ENCODE measurements around the gene RAPGEF3.

The RAPGEF3 gene

GRCh38 chr12:47790676-47791350, 32.1 kb upstream of the RAPGEF3 start:
- DNase-seq (ENCODE audit: low read depth) = no peak

DNA sequence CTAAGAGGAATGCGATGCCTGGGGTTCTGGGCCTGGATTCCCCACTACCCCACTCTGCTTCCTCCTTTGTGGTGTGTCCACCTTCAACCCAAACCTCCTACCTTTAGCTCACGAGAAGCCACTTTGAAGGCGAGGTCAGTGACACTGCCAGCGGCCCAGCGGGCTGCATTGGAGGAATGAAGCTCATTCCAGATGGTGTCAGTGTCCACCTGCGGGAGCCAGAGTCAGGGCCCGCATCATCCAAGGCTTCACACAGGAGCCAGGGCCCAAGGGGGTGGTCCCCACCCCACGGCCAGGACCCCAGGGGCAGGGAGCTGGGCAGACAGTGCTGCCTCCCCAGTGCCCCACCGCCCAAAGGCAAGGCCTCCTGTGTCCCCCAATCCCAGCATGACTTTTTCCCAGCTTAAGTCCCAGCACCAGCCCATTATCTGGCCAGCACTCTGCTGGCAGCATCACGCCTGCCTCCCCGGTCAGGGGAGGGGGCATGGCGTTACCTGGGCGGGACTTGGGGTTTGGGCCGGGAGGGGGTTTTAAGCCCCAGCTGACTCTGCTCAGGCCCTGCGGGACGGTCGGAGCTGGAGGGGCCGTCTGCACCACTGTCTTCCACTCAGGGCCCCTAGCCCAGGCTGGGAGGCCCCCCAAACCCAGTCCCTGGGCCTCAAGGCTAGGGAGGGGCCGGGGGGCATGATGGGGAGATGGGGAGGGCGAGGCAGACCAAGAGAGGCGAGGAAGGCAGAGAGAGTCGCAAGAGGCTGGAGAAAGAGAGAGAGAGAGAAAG, 31.2 kb upstream of the RAPGEF3 start:
- no peak for DNase-seq (ENCODE audit: low read depth)

- DNase-seq (ENCODE audit: low read depth) = no peak
These were observed 30.5 kb upstream of the RAPGEF3 start for GRCh38 chr12:47789141-47789540.

GRCh38 chr12:47787596-47788319, 29.1 kb upstream of the RAPGEF3 start:
- DNase-seq (ENCODE audit: low read depth) = no peak

GRCh38 chr12:47786662-47787280, 28.1 kb upstream of the RAPGEF3 start:
- no peak for DNase-seq (ENCODE audit: low read depth)

- DNase-seq (ENCODE audit: low read depth) = no peak
These were observed 27.4 kb upstream of the RAPGEF3 start for GRCh38 chr12:47785887-47786661.

- no peak for DNase-seq (ENCODE audit: low read depth)
These were observed 26.6 kb upstream of the RAPGEF3 start for GRCh38 chr12:47785036-47785886.

GRCh38 chr12:47783821-47784819, 25.4 kb upstream of the RAPGEF3 start:
- no peak for DNase-seq (ENCODE audit: low read depth)

DNA sequence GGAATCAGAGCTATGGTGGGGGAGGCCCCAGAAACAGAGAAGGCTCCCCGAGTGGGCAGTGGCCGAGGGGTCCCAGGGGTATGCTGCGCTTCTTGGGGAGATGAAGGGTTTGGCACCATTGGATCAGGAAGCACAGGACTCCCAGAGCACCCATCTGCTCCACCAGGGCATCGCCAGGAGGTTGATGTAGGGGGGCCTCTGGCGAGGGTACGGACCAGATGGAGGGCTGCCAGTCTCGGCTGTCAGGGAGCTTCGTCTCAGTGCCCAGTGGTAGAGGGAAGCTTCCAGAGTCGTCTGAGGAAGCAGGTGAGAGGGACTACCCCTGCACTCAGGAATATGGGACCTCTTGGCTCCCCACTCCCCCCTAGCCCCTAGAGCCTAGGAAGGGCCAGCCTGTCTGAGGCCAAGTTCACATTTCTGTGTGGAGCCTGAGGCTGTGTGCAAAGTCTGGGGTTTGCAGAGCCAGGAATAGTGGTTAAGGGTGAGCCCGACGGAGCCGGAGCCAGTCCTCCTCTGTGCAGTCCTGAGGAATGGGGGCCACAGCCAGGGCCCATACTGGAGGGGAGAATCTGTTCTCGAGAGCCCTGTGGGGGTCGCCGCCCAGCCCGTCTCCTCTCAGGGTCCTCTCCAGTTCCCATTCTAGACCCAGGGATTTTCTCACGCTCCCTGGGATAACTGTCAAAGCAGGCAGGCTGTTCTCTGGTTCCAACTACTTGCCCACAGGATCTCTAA, 24.5 kb upstream of the RAPGEF3 start:
- DNase-seq (ENCODE audit: low read depth) = no peak

DNA sequence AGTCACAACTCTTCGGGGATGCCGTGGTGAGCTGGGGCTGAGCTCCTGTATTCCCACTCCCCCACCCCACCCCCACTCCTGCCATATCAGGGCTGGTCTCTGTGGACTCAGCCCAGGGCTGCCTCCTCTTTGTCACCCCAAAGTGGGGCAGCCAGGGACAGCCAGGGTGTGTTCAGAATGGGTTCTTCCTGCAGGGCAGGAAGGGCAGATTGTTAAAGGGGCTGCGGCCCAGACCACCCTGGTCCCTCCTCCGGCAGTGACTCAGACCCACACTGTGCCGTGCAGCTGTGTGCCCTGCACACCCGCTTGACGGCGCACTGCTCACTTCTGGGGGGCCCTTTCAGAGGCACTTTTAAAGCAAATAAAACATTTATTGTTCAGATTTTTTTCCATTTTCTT, 23.7 kb upstream of the RAPGEF3 start:
- no peak for DNase-seq (ENCODE audit: low read depth)

DNA sequence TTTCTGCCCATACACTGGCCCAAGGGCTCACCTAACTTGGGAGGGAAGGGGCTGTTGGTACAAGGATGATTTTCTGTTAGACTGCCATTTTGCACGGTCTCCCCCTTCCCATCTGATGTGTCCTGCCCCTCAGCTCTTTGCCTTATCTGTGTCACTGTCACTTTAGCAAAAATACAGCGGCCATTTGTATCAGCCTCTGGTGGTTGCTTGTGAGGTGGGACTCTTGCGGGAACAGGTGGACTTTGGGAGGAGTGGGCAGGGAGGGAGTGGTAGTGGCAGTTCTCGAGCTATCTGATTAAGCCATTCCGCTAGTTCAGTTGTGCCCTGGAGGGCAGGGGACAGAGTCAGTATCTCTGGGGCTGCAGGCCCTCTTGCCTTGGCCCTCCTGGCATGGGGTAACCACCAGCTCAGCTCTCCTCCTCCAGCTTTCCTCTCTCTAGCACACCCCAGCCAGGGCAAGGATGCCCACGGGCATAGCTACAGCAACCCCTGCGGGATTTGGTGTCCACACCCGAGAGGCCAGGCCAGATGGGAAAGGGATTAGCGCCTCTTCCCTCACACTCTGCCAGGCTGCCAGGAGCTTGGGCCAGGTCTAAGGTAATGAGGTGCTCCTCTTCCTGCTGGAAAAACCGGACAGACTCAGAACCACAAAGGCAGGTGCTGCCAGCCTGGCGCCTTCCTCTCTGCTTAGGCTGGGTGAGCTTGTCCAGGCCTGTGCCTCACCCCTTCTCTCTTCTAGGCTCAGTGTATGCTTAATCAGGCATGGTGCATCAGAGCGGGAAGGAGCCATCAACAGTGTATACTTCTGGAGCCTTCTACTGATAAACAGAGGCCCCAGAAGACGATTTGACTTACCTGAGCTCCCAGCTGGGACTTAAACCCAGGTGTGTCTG, 23.0 kb upstream of the RAPGEF3 start:
- DNase-seq (ENCODE audit: low read depth) = no peak

DNA sequence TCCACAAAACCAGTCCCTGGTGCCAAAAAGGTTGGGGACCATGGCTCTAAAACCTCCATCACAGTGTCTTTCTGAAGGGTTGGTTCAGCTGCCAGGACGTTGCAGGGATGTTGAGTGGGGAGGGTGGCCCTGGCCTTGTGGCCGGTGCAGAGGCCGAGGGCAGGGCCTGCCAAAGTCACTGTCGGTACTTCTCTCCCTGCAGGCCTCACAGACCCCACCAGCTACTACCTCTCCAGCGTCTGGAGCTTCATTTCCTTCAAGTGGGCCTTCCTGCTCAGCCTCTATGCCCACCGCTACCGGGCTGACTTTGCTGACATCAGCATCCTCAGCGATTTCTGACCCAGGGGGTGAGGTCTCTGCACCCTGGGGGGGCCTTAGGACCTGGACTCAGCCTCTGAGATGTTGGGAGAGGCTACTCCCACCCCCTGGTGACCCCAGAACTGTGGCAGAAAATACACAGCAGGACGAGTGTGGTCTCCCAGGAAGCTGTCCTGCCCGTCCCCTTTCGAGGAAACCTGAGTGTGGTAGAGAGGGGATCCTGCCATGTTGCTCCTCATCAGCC, 21.3 kb upstream of the RAPGEF3 start:
- no peak for DNase-seq (ENCODE audit: low read depth)

GRCh38 chr12:47779301-47779942, 20.7 kb upstream of the RAPGEF3 start:
- peak; percentile 86 for DNase-seq (ENCODE audit: low read depth)

DNA sequence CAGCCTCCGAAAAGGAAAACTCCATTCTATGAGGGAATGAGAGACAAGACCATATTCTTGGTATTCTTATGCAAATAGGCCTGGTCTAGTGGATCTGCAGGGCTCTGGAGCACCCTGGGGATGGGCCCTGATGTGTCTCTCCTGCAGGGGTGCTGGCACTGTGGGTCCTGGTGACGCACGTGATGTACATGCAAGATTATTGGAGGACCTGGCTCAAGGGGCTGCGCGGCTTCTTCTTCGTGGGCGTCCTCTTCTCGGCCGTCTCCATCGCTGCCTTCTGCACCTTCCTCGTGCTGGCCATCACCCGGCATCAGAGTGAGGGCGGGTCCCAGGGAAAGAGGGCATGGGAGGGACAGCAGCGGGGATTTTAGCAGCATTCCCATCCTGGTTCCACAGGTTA, 20.2 kb upstream of the RAPGEF3 start:
- no peak for DNase-seq (ENCODE audit: low read depth)

GRCh38 chr12:47777741-47778558, 19.3 kb upstream of the RAPGEF3 start:
- DNase-seq (ENCODE audit: low read depth) = no peak

DNA sequence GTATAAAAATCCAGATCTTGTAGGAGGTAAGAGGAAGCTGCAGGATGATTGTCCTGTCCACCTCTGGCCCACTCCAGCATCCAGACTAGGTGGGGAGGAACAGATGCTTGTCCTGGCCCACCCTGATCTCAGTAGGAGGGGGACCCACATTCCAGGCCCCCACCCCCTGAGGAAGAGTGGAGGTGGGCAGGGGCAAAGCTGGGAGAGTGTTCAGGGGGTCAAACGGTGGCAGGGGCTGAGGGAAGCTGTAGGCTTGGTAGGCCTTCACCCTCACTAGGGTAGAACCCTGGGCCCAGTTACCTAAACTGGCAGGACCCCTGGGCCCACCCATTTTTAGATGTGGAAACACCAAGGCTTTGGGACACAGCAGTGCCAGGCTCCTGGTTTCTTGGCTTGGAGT, 18.5 kb upstream of the RAPGEF3 start:
- DNase-seq (ENCODE audit: low read depth) = no peak

Measured in activated T-helper 1 cell treated with Interleukin-2 at 50 U/mL for 16 hours (primary cell).